ENCODE results near the gene SFR1. TPM values are rescaled to one million over a fixed set of nuclear protein-coding genes. Genes with fewer than 3 reads are reported as not detected.
A peak's percentile ranks its signal among the peaks of the same experiment; 100 is the strongest.

SFR1 gene
- total RNA-seq, 1 experiment from 2014 or later: 9.9 TPM

DNA sequence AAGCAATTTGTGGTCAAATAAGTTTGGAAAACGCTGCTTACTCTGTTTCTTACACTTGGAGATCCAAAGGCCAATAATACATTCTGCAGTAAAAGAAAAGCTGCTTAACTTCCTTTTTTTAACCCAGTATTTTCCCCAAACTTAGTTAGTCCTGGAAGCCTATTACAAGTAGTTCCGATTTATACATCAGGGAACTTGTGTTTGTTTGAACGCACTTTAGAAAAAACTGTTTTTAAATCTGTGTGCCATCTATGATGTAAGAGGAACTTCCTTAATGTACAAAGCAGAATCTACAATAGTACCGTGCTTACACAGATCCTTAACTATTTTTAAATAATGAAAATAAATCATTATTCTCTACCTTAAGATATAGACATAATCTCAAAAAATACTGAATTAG is 23.0 kb downstream of the SFR1 start:
- Mint-ChIP-seq H3K4me3 (no peak overlapping the region), H3K36me3 (no peaks in the 10 kb centered on the region), H3K4me1 (peaks cover 46% of the 10 kb centered on the region), H3K27ac (no peak overlapping the region), H3K9me3 (no peaks in the 10 kb centered on the region), H3K27me3 (ENCODE audit: low read depth) (no peaks in the 10 kb centered on the region; the same call in 1 of the 2 replicates)
- DNase-seq (ENCODE audit: low spot score) (no peak), ATAC-seq (no peak)
- ChIA-PET POLR2A (no interaction called here), CTCF (no interaction called here)
- no peak for TF ChIP-seq RORB (CRISPR knock-in tag; IDR thresholded peaks at IDR 0.05)
- no peak for TF ChIP-seq MXD4 (CRISPR knock-in tag; IDR thresholded peaks at IDR 0.05; ENCODE audit: borderline replicate concordance)
- TF ChIP-seq IRF1 (CRISPR knock-in tag; IDR thresholded peaks at IDR 0.05): no peak
- TF ChIP-seq ZNF423 (CRISPR knock-in tag; IDR thresholded peaks at IDR 0.05): no peak
- TF ChIP-seq, protein P1, sequence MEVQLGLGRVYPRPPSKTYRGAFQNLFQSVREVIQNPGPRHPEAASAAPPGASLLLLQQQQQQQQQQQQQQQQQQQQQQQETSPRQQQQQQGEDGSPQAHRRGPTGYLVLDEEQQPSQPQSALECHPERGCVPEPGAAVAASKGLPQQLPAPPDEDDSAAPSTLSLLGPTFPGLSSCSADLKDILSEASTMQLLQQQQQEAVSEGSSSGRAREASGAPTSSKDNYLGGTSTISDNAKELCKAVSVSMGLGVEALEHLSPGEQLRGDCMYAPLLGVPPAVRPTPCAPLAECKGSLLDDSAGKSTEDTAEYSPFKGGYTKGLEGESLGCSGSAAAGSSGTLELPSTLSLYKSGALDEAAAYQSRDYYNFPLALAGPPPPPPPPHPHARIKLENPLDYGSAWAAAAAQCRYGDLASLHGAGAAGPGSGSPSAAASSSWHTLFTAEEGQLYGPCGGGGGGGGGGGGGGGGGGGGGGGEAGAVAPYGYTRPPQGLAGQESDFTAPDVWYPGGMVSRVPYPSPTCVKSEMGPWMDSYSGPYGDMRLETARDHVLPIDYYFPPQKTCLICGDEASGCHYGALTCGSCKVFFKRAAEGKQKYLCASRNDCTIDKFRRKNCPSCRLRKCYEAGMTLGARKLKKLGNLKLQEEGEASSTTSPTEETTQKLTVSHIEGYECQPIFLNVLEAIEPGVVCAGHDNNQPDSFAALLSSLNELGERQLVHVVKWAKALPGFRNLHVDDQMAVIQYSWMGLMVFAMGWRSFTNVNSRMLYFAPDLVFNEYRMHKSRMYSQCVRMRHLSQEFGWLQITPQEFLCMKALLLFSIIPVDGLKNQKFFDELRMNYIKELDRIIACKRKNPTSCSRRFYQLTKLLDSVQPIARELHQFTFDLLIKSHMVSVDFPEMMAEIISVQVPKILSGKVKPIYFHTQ (CRISPR knock-in tag; IDR thresholded peaks at IDR 0.05): no peak
- TF ChIP-seq, protein P2, sequence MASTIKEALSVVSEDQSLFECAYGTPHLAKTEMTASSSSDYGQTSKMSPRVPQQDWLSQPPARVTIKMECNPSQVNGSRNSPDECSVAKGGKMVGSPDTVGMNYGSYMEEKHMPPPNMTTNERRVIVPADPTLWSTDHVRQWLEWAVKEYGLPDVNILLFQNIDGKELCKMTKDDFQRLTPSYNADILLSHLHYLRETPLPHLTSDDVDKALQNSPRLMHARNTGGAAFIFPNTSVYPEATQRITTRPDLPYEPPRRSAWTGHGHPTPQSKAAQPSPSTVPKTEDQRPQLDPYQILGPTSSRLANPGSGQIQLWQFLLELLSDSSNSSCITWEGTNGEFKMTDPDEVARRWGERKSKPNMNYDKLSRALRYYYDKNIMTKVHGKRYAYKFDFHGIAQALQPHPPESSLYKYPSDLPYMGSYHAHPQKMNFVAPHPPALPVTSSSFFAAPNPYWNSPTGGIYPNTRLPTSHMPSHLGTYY (CRISPR knock-in tag; IDR thresholded peaks at IDR 0.05): no peak
- no peak for TF ChIP-seq ELF4 (CRISPR knock-in tag; IDR thresholded peaks at IDR 0.05; ENCODE audit: low read depth)
- TF ChIP-seq ZNF416 (CRISPR knock-in tag; IDR thresholded peaks at IDR 0.05): no peak
- TF ChIP-seq FOXK1 (CRISPR knock-in tag; IDR thresholded peaks at IDR 0.05): no peak

DNA sequence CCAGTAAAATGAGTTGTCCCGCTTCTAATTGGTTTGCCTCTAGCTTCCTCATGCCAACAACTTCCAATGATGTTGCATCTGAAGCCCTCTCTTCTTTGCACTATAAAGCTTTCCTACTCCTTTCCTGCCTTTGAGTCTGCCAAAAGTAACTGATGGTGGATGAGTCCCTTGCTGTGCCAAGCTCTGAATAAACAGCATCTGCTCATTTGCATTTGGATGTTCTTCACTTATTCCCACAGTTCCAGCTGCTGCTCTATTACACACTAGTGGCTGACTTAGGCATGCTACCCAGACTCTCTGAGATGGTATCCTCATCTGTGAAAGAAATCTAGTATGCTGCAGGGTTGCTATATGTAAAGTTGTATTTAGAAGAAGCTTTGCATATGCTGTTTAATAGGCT is 24.9 kb downstream of the SFR1 start:
- POLR2A ChIA-PET: interaction anchor here (0.6 kb wide), 1 partner anchor 80 kb away, joined by 9 read pairs; no protein-coding TSS in a partner anchor
- Mint-ChIP-seq H3K27me3 (ENCODE audit: low read depth) (no peaks in the 10 kb centered on the region; the same call in 1 of the 2 replicates), H3K36me3 (peaks cover 6% of the 10 kb centered on the region), H3K27ac (no peak overlapping the region), H3K4me1 (peaks cover 48% of the 10 kb centered on the region), H3K4me3 (no peak overlapping the region), H3K9me3 (peaks cover 11% of the 10 kb centered on the region)
- peak; percentile 84 for ATAC-seq
- CTCF ChIA-PET: interaction anchor here (0.6 to 1.4 kb wide), 5 partner anchors 16 to 118 kb away, joined by 3 to 4 read pairs (median 3); partner anchors contain the start of gene SFR1
- no peak for DNase-seq (ENCODE audit: low spot score)
- TF ChIP-seq MYBL2 (CRISPR knock-in tag; IDR thresholded peaks at IDR 0.05): no peak
- TF ChIP-seq TP53 (CRISPR knock-in tag; IDR thresholded peaks at IDR 0.05): no peak
- no peak for TF ChIP-seq ZNF138 (CRISPR knock-in tag; conservative IDR thresholded peaks at IDR 0.05)
- TF ChIP-seq, protein P3, sequence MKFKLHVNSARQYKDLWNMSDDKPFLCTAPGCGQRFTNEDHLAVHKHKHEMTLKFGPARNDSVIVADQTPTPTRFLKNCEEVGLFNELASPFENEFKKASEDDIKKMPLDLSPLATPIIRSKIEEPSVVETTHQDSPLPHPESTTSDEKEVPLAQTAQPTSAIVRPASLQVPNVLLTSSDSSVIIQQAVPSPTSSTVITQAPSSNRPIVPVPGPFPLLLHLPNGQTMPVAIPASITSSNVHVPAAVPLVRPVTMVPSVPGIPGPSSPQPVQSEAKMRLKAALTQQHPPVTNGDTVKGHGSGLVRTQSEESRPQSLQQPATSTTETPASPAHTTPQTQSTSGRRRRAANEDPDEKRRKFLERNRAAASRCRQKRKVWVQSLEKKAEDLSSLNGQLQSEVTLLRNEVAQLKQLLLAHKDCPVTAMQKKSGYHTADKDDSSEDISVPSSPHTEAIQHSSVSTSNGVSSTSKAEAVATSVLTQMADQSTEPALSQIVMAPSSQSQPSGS (CRISPR knock-in tag; IDR thresholded peaks at IDR 0.05; ENCODE audit: borderline replicate concordance, low read depth): no peak
- TF ChIP-seq, protein P4, sequence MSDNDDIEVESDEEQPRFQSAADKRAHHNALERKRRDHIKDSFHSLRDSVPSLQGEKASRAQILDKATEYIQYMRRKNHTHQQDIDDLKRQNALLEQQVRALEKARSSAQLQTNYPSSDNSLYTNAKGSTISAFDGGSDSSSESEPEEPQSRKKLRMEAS (CRISPR knock-in tag; IDR thresholded peaks at IDR 0.05): no peak
- no peak for TF ChIP-seq CREB1 (CRISPR knock-in tag; IDR thresholded peaks at IDR 0.05)
- no peak for TF ChIP-seq IRF1 (CRISPR knock-in tag; IDR thresholded peaks at IDR 0.05)
- TF ChIP-seq IRF2 (CRISPR knock-in tag; IDR thresholded peaks at IDR 0.05; ENCODE audit: borderline replicate concordance, low read depth): no peak
- no peak for TF ChIP-seq SP1 (CRISPR knock-in tag; conservative IDR thresholded peaks at IDR 0.05)
- TF ChIP-seq FOXP1 (CRISPR knock-in tag; IDR thresholded peaks at IDR 0.05; ENCODE audit: borderline replicate concordance): no peak

Measured in WTC11 (cell line).